ENCODE measurements around the gene EML5. TPM values are rescaled to one million over a fixed set of nuclear protein-coding genes. Genes with fewer than 3 reads are reported as not detected.

The EML5 gene
- total and polyA plus RNA-seq, 2 donors (not counting 3 experiments of a cell fraction or from before 2014, with no cell fraction given) = not detected

DNA sequence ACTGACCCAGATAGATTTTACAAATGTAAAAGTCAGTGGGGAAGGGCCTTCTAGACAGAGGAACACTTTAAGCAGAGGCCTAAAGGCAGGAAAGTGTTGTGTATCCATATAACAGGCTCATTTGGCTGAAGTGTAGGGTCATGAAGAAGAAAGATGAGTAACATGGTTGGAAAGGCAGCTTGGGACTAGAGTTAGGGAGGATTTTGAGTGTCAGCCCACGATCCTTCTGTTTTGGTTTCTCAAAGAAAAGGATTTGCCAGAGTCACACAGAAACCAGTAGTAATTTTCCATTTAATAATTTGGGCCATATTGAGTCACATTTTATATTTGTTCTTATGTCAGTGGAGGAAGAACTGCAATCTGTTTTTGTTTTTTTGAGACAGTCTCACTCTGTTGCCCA lies 153.5 kb downstream of the EML5 start:
- no peak overlapping the region for H3K27ac ChIP-seq (ENCODE audit: insufficient read depth, low read depth, low read length)
- no peaks in the 10 kb centered on the region for H3K4me1 ChIP-seq (ENCODE audit: control insufficient read depth, extremely low read depth, insufficient read depth, low read length)
- intact Hi-C loops (cut with micrococcal nuclease) (no loop called here), dilution Hi-C loops (cut with MboI; ENCODE audit: extremely low pct_ligation_motif_present, low sequenced_read_pairs) (no loop called here)
- BruUV-seq (replicated peaks) = no TSS peak
- H3K9ac ChIP-seq (replicated peaks; ENCODE audit: extremely low read depth, insufficient read depth, low read length) = no peak overlapping the region
- H3K9me3 ChIP-seq (replicated peaks; ENCODE audit: control insufficient read depth, insufficient read depth, low read length) = no peaks in the 10 kb centered on the region
- POLR2A ChIA-PET = no interaction called here
- FAIRE-seq (no peak), DNase-seq (ENCODE audit: low read depth, low spot score) (no peak)
- H3K4me3 ChIP-seq (replicated peaks in 1 of 3; ENCODE audit: insufficient read depth in 1 of 3, low read depth in 1 of 3, low read length in 3 of 3) = no peak overlapping the region
- H2AFZ ChIP-seq (ENCODE audit: low read depth, low read length) = no peak overlapping the region
- no peaks in the 10 kb centered on the region for H4K20me1 ChIP-seq (replicated peaks; ENCODE audit: control insufficient read depth, extremely low read depth, insufficient read depth, low read length)
- CTCF ChIA-PET = no interaction called here
- no peak for TF ChIP-seq FOS (IDR thresholded peaks at IDR 0.05; ENCODE audit: borderline replicate concordance, insufficient read depth, low read length)
- TF ChIP-seq MAX (IDR thresholded peaks at IDR 0.05; ENCODE audit: insufficient read depth, insufficient read length) = no peak
- TF ChIP-seq EZH2 (IDR thresholded peaks at IDR 0.05; ENCODE audit: borderline replicate concordance, low read depth, low read length, severe bottlenecking) = no peak
- no peak for TF ChIP-seq POLR2A (IDR thresholded peaks at IDR 0.05; ENCODE audit: low read depth, low read length)
- TF ChIP-seq CTCF (IDR thresholded peaks at IDR 0.05; ENCODE audit: extremely low read depth in 1 of 2, insufficient read depth in 1 of 2, low read depth in 1 of 2, low read length in 2 of 2) = no peak
- TF ChIP-seq POLR2AphosphoS5 (IDR thresholded peaks at IDR 0.05; ENCODE audit: insufficient read depth, low read depth, low read length) = no peak
- TF ChIP-seq JUN (IDR thresholded peaks at IDR 0.05; ENCODE audit: borderline replicate concordance, insufficient read depth, insufficient read length, low read depth) = no peak
- TF ChIP-seq GATA2 (IDR thresholded peaks at IDR 0.05; ENCODE audit: insufficient read depth, insufficient read length, low read depth, low read length) = no peak
- TF ChIP-seq MYC (IDR thresholded peaks at IDR 0.05; ENCODE audit: low read depth, low read length) = no peak
- H3K27me3 ChIP-seq (ENCODE audit: control insufficient read depth in 2 of 2, insufficient read depth in 2 of 2, low read length in 2 of 2) = no peaks in the 10 kb centered on the region
- no peaks in the 10 kb centered on the region for H3K9me1 ChIP-seq (replicated peaks; ENCODE audit: control insufficient read depth, extremely low read depth, insufficient read depth, low read length)
- no peaks in the 10 kb centered on the region for H3K79me2 ChIP-seq (ENCODE audit: control insufficient read depth, insufficient read depth, low read length)
- H3K4me2 ChIP-seq (ENCODE audit: insufficient read depth, low read length) = no peak overlapping the region
- no peaks in the 10 kb centered on the region for H3K36me3 ChIP-seq (ENCODE audit: control insufficient read depth in 2 of 2, extremely low read depth in 1 of 2, insufficient read depth in 2 of 2, low read length in 2 of 2)

All from endothelial cell of umbilical vein (primary cell).